ENCODE results near the gene SLC43A2. TPM values are rescaled to one million over a fixed set of nuclear protein-coding genes. Genes with fewer than 3 reads are reported as not detected.

Gene SLC43A2
- total and polyA plus RNA-seq, 2 of the 13 experiments (the other 11 are each of a cell fraction or from before 2014, with no cell fraction given), result 7.3 to 20.0 TPM

DNA sequence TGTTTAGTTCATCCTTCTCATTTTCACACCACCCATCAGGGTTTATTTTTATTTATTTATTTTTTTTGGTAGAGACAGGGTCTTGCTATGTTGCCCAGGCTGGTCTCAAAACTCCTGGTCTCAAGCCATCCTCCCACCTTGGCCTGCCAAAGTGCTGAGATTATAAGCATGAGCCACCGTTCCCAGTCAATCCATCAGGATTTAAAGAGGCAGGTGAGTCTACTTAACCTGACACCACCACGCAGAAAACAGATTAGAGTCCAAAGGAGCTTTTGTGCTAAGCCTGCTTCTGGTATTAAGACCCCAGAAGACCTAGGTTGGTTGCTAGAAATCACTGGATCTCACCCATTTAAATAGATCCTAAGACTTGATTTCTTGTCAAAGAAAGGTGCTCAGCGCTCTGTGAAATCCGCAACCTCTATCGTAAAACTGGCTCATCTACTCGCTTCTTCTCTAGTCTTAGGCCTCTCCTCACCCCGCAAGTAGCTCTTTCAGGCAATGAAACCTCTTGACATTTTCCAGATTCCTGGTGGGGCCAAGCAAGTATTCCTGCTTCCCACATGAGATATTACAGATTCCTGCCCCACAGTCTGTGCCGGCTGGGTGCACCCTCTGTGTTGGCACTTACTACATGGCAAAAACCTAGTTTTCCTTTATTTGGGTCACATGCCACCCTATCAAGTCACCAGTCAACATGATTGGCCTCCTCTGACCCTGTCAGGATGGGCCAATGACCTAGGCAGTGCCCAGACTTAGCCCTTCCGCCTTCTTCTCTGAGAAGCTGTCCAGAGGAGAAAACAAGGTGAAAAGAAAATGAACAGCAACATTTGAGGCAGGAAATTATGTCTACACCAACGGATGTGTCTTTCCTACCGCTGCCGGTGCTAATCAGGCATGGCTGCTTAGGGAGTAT, 75.0 kb downstream of the SLC43A2 start:
- Histone ChIP-seq H3K36me3 (replicated peaks in 1 of 2; ENCODE audit: control insufficient read depth in 1 of 2, insufficient read depth in 2 of 2, low read length in 2 of 2) (peaks cover 12 to 62% of the 10 kb centered on the region in 2 experiments), H3K79me2 (ENCODE audit: insufficient read depth, low read length) (peaks cover 11% of the 10 kb centered on the region), H3K27ac (ENCODE audit: extremely low read length, insufficient read depth, low read length) (no peak overlapping the region), H3K9ac (ENCODE audit: insufficient read depth, low read depth, low read length) (no peak overlapping the region), H3K27me3 (ENCODE audit: control insufficient read depth in 1 of 2, insufficient read depth in 2 of 2, low read length in 2 of 2) (no peaks in the 10 kb centered on the region), H4K20me1 (ENCODE audit: insufficient read depth, low read length) (0 out of 2 replicates have a peak, but pooled peaks cover 2% of the 10 kb centered on the region), H3K4me2 (ENCODE audit: low read depth, low read length) (no peak overlapping the region), H2AFZ (ENCODE audit: low read length) (no peak overlapping the region), H3K9me3 (ENCODE audit: low read length) (no peaks in the 10 kb centered on the region), H3K4me1 (ENCODE audit: insufficient read depth, low read length) (no peaks in the 10 kb centered on the region), H3K4me3 (replicated peaks in 1 of 3; ENCODE audit: insufficient read depth in 1 of 3, low read depth in 2 of 3, low read length in 3 of 3) (no peak overlapping the region)
- BruUV-seq (replicated peaks), result no TSS peak
- DNase-seq (ENCODE audit: low spot score), result no peak
- WGBS (ENCODE audit: low lambda C conversion rate), result 96% methylated on average over 12 of the region's 12 CpGs
- FAIRE-seq, result no peak
- in situ Hi-C loops (cut with HindIII; ENCODE audit: extremely low pct_ligation_motif_present, low pct_unique_long_range_greater_than_20kb) (no loop called here), intact Hi-C loops (cut with micrococcal nuclease; ENCODE audit: unreplicated experiment) (no loop called here)
- CTCF ChIA-PET (ENCODE audit: low intra/inter-chr PET ratio, low total read pairs), result no interaction called here
- ATAC-seq, result no peak
- POLR2A ChIA-PET, result no interaction called here
- TF ChIP-seq, protein P1, sequence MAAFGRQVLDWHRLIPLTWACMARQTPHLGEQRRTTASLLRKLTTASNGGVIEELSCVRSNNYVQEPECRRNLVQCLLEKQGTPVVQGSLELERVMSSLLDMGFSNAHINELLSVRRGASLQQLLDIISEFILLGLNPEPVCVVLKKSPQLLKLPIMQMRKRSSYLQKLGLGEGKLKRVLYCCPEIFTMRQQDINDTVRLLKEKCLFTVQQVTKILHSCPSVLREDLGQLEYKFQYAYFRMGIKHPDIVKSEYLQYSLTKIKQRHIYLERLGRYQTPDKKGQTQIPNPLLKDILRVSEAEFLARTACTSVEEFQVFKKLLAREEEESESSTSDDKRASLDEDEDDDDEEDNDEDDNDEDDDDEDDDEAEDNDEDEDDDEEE (CRISPR knock-in tag; IDR thresholded peaks at IDR 0.05), result no peak
- TF ChIP-seq ZNF773 (CRISPR knock-in tag; IDR thresholded peaks at IDR 0.05; ENCODE audit: borderline replicate concordance) (no peak), FOXM1 (CRISPR knock-in tag; IDR thresholded peaks at IDR 0.05) (no peak), ZNF329 (CRISPR knock-in tag; IDR thresholded peaks at IDR 0.05; ENCODE audit: low read depth) (no peak), ATRX (CRISPR knock-in tag; IDR thresholded peaks at IDR 0.05; ENCODE audit: borderline replicate concordance) (no peak), FLYWCH1 (CRISPR knock-in tag; IDR thresholded peaks at IDR 0.05) (no peak), ZNF263 (CRISPR knock-in tag; IDR thresholded peaks at IDR 0.05) (no peak), YEATS4 (CRISPR knock-in tag; IDR thresholded peaks at IDR 0.05; ENCODE audit: borderline replicate concordance) (no peak), ZSCAN29 (CRISPR knock-in tag; conservative IDR thresholded peaks at IDR 0.05) (no peak), BRCA1 (CRISPR knock-in tag; IDR thresholded peaks at IDR 0.05) (no peak), ZNF709 (CRISPR knock-in tag; IDR thresholded peaks at IDR 0.05) (no peak)
- TF ChIP-seq, protein P2, sequence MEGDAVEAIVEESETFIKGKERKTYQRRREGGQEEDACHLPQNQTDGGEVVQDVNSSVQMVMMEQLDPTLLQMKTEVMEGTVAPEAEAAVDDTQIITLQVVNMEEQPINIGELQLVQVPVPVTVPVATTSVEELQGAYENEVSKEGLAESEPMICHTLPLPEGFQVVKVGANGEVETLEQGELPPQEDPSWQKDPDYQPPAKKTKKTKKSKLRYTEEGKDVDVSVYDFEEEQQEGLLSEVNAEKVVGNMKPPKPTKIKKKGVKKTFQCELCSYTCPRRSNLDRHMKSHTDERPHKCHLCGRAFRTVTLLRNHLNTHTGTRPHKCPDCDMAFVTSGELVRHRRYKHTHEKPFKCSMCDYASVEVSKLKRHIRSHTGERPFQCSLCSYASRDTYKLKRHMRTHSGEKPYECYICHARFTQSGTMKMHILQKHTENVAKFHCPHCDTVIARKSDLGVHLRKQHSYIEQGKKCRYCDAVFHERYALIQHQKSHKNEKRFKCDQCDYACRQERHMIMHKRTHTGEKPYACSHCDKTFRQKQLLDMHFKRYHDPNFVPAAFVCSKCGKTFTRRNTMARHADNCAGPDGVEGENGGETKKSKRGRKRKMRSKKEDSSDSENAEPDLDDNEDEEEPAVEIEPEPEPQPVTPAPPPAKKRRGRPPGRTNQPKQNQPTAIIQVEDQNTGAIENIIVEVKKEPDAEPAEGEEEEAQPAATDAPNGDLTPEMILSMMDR (CRISPR knock-in tag; IDR thresholded peaks at IDR 0.05), result no peak
- TF ChIP-seq, protein P3, sequence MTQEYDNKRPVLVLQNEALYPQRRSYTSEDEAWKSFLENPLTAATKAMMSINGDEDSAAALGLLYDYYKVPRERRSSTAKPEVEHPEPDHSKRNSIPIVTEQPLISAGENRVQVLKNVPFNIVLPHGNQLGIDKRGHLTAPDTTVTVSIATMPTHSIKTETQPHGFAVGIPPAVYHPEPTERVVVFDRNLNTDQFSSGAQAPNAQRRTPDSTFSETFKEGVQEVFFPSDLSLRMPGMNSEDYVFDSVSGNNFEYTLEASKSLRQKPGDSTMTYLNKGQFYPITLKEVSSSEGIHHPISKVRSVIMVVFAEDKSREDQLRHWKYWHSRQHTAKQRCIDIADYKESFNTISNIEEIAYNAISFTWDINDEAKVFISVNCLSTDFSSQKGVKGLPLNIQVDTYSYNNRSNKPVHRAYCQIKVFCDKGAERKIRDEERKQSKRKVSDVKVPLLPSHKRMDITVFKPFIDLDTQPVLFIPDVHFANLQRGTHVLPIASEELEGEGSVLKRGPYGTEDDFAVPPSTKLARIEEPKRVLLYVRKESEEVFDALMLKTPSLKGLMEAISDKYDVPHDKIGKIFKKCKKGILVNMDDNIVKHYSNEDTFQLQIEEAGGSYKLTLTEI (CRISPR knock-in tag; conservative IDR thresholded peaks at IDR 0.05), result no peak
- TF ChIP-seq, protein P4, sequence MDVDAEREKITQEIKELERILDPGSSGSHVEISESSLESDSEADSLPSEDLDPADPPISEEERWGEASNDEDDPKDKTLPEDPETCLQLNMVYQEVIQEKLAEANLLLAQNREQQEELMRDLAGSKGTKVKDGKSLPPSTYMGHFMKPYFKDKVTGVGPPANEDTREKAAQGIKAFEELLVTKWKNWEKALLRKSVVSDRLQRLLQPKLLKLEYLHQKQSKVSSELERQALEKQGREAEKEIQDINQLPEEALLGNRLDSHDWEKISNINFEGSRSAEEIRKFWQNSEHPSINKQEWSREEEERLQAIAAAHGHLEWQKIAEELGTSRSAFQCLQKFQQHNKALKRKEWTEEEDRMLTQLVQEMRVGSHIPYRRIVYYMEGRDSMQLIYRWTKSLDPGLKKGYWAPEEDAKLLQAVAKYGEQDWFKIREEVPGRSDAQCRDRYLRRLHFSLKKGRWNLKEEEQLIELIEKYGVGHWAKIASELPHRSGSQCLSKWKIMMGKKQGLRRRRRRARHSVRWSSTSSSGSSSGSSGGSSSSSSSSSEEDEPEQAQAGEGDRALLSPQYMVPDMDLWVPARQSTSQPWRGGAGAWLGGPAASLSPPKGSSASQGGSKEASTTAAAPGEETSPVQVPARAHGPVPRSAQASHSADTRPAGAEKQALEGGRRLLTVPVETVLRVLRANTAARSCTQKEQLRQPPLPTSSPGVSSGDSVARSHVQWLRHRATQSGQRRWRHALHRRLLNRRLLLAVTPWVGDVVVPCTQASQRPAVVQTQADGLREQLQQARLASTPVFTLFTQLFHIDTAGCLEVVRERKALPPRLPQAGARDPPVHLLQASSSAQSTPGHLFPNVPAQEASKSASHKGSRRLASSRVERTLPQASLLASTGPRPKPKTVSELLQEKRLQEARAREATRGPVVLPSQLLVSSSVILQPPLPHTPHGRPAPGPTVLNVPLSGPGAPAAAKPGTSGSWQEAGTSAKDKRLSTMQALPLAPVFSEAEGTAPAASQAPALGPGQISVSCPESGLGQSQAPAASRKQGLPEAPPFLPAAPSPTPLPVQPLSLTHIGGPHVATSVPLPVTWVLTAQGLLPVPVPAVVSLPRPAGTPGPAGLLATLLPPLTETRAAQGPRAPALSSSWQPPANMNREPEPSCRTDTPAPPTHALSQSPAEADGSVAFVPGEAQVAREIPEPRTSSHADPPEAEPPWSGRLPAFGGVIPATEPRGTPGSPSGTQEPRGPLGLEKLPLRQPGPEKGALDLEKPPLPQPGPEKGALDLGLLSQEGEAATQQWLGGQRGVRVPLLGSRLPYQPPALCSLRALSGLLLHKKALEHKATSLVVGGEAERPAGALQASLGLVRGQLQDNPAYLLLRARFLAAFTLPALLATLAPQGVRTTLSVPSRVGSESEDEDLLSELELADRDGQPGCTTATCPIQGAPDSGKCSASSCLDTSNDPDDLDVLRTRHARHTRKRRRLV (CRISPR knock-in tag; IDR thresholded peaks at IDR 0.05), result no peak

Measured in HepG2 (cell line).